Ureter (tissue), 1 donor: ENCODE measurements around the gene SHROOM3. TPM values are rescaled to one million over a fixed set of nuclear protein-coding genes. Genes with fewer than 3 reads are reported as not detected.
A peak's percentile ranks its signal among the peaks of the same experiment; 100 is the strongest.

Experiments used
- DNase-seq: peaks from one replicate; pipeline ENCODE4 v3.0.0-alpha.2; 2020; ENCODE audit warnings: low spot score
- total RNA-seq: library from RNA; stranded (reverse); gene quantifications from one replicate; pipeline ENCODE4 v1.2.4, GENCODE V29; 2023
- donor health status: DM: yes; HTN: yes; CAD: no.

SHROOM3 gene
- total RNA-seq, 1 donor from 2014 or later = 35.5 TPM

- no peak for DNase-seq
Measured at GRCh38 chr4:76780781-76781697, 346.0 kb downstream of the SHROOM3 start.

- DNase-seq = peak; percentile 63
Measured at GRCh38 chr4:76781698-76782595, 346.9 kb downstream of the SHROOM3 start.

GRCh38 chr4:76782837-76783236, 347.8 kb downstream of the SHROOM3 start:
- DNase-seq = no peak

- no peak for DNase-seq
Measured at GRCh38 chr4:76783836-76784235, 348.8 kb downstream of the SHROOM3 start.

- DNase-seq = no peak
Measured at GRCh38 chr4:76784237-76784636, 349.2 kb downstream of the SHROOM3 start.

- no peak for DNase-seq
Measured at GRCh38 chr4:76787898-76788297, 352.9 kb downstream of the SHROOM3 start.

GRCh38 chr4:76790377-76790776, 355.3 kb downstream of the SHROOM3 start:
- no peak for DNase-seq

- no peak for DNase-seq
Measured at GRCh38 chr4:76791479-76791878, 356.4 kb downstream of the SHROOM3 start.

GRCh38 chr4:76792418-76792817, 357.4 kb downstream of the SHROOM3 start:
- DNase-seq = no peak

- DNase-seq = no peak
Measured at GRCh38 chr4:76795243-76795642, 360.2 kb downstream of the SHROOM3 start.

GRCh38 chr4:76799140-76799539, 364.1 kb downstream of the SHROOM3 start:
- no peak for DNase-seq

GRCh38 chr4:76799718-76800117, 364.7 kb downstream of the SHROOM3 start:
- no peak for DNase-seq

- DNase-seq = no peak
Measured at GRCh38 chr4:76800902-76801301, 365.9 kb downstream of the SHROOM3 start.

- DNase-seq = no peak
Measured at GRCh38 chr4:76801621-76802235, 366.7 kb downstream of the SHROOM3 start.

- no peak for DNase-seq
Measured at GRCh38 chr4:76802236-76803021, 367.4 kb downstream of the SHROOM3 start.

- DNase-seq = no peak
Measured at GRCh38 chr4:76803522-76803921, 368.5 kb downstream of the SHROOM3 start.

GRCh38 chr4:76804096-76804495, 369.1 kb downstream of the SHROOM3 start:
- no peak for DNase-seq

- no peak for DNase-seq
Measured at GRCh38 chr4:76806346-76806745, 371.3 kb downstream of the SHROOM3 start.

- no peak for DNase-seq
Measured at GRCh38 chr4:76806757-76807156, 371.7 kb downstream of the SHROOM3 start.

GRCh38 chr4:76809594-76810305, 374.7 kb downstream of the SHROOM3 start:
- no peak for DNase-seq
